Fibroblast of skin of left biceps (primary cell): ENCODE measurements around the gene GPR179.
"Not testable (repeated sequence)": the region's sequence is repeated elsewhere in the genome, so short reads cannot be mapped to it uniquely, and the experiment has no call there.

Source experiments
- DNase-seq, 2 experiments: peaks; one replicate each; pipeline ENCODE4 v3.0.0-alpha.2; 2013; ENCODE audit warnings: low read depth in 2 of 2

GPR179 gene

DNA sequence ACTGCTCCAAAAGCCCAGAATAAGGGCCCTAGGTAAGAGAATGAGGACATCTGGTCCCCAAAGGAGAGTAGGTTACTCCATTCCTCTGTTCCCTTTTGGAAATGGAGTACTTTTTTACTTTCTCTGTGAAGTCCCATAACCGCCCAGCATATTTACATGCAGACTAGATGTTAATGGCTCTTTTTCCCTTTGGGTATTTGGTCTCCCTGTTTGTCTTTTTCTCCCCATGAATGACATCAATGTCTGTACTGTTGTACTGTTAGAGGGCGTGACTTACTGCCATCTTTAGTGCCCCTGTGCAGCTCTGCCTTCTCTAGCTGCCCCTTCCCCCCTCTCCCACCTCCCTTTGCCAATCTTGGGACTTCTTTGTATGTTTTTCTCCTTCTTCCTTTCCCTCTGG is 19.0 kb downstream of the GPR179 start:
- no peak for DNase-seq

DNA sequence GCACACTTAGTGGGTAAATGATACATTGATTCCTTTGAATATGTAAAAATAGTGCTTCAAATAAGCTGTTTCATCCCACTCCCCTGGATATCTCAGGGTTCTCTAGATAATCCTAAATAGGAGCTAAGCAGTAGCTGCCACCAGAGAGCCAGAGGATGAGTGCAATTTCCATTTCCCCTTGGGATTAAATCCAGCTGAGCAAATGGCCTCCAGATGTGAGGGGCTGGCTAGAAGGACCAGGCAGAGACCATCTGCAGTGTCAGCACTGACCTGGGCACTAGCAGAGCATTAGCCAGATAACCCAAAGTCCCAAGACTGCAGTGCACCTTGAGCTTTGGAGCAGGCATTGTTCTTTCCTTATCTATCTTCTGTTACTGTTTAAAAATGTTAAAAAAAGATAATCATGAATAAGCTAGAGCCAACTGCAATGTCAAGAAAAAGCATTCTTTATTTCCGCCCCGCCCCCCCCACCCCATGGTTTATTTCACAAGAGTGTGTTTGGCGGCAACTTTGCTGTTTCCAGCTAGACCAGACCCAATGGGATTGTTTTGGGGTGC is 19.5 kb downstream of the GPR179 start:
- no peak for DNase-seq

GRCh38 chr17:38322897-38323296 is 20.9 kb downstream of the GPR179 start:
- DNase-seq, result no peak

GRCh38 chr17:38322156-38322779 is 21.5 kb downstream of the GPR179 start:
- no peak for DNase-seq

GRCh38 chr17:38320482-38320881 is 23.3 kb downstream of the GPR179 start:
- DNase-seq, result no peak

DNA sequence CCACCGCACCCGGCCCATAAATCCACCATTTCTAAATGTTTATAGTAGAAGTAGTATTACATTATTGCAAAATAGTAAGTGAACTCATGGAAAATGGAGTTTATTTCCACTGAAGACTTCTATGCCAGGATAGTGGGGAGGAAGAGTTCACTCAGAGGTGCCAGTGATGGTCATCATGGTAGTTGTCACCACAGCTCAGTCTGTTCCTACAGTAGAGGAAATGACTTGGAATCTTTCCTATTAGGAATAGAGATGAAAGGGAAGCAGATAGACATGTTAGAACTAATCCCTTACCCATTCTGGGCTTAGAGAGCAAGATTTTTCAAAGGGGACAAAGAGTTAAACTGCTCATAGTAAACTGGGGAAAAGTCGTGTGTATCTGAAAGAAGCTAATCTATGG is 26.7 kb downstream of the GPR179 start:
- DNase-seq, result no peak

DNA sequence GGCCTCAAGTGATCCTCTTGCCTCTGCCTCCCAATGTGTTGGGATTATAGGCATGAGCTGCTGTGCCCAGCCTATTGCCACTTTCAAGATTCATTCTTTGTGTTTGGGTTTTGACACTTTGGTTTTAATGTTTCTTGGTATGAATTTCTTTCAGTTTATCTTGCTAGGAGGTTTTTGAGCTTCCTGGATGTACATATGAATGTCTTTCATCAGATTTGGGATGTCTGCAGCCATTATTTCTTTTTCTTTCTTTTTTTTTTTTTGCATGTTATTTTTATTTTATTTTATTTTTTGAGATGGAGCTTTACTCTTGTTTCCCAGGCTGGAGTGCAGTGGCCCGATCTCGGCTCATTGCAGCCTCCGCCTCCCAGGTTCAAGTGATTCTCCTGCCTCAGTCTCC is 28.3 kb downstream of the GPR179 start:
- DNase-seq, result no peak

DNA sequence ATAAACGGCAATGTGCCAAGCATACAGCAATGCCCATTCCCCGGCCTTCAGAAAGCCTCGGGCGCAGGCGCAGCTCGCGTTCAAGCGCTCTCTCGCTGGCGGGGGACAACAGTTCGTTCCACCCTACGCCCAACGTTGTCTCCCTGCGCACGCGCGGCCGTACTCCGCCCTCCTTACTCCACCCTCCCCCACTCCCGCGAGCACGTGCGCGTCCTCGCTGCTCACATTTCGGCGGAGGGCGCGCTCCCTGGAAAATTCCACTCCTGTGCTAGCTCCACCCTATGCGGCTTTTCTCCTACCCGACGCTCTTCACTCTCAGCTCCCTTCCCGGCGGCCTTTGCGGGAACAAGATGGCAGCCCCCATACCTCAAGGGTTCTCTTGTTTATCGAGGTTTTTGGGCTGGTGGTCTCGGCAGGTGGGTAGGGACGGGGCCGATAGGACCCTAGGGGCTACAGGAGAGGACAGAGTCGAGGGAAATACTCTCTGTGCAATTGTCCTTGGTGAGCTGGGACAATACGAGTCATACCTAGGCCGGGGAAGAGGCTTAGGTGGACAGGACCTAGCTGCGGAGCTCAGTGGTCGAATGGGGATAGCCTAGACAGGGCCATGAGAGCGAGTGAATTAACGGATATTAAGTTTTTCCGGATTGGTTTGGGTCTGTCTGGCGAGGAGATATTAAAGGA is 46.8 kb downstream of the GPR179 start, which contains the start of gene MRPL45:
Gene MRPL45, plus strand, starts transcription at position 335 of the 684 bp plus-strand sequence. Its CDS starts 16 bp downstream, at position 351.
- DNase-seq, result peak; percentile 88 to 89

DNA sequence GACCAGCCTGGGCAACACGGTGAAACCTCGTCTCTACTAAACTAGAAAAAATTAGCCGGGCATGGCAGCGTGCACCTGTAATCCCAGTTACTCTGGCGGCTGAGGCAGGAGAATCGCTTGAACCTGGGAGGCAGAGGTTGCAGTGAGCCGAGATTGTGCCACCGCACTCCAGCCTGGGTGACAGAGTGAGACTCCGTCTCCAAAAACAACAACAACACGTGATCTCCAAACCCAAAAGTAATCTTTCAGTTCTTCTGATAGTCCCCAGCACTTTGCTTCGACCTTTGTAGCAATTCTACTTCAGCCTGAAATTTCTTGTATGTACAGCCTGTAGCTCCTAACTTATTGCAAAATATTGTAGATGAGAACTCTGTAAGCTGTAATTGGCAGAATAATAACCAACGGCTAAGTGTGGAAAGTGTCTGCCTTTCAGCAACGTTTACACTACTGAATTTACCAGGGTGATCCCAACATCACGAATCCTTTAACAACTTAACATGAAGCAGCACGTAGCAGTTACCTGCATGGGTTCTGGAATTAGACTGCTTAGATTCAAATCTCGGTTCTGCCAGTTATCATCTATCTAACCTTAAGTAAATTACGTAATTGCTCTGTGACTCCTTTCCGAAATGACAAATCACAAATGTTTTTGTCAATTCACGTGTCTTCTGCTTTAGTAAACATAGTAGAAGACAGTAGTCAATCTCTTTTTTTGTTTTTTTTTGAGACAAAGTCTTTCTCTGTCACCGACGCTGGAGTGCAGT is 48.0 kb downstream of the GPR179 start:
- not testable (repeated sequence) for DNase-seq

- DNase-seq, result not testable (repeated sequence)
These were observed 54.0 kb downstream of the GPR179 start for GRCh38 chr17:38289760-38290159.

DNA sequence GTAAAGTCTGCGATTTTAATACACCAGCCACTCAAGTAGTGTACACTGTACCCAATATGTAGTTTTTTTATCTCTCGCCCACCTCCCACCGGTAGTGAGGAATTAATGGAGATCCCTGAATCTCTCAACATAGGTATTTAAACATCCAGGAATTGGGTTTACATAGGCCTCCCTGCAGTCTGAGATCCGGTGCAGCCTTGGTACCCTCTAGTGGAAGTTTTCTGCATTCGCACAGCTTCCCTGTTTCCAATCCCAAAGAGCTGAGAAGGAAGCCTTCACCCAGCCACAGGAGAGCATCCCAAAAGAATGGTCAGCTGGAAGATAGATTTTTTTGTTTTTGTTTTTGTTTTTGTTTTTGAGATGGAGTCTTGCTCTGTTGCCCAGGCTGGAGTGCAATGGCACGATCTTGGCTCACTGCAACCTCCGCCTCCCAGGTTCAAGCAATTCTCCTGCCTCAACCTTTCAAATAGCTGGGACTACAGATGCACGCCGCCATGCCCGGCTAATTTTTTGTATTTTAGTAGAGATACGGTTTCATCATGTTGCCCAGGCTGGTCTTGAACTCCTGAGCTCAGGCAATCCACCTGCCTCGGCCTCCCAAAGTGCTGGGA is 55.4 kb downstream of the GPR179 start:
- not testable (repeated sequence) for DNase-seq

DNA sequence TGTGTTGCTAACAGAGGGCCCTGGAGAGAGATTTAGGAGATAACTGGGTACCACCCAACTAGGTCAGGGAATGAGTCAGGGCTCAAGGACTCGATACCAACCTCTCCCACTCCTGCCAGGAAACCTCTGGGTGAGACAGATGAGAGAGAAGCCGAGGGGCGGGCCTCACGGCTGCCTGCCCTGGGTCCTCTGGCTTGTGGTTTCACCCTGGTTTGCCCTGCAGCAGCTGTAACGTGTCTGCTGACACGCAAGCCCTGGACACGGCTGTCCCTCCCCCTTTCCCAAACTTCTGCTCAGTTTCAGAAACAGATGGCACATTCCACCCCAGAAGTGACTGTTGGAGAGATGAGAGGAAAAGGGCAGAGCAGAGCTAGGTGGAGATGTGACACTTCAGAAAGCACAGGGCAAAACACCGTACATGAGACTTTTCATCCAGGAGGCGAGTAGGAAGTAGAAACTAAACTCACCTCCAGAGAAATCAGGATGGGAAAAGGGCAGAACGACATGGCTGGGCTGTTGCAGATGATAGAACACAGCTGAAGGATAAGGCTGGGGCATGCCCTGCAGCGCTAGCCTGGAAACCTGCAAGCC is 57.2 kb downstream of the GPR179 start:
- peak; percentile 15 to 20 for DNase-seq

- not testable (repeated sequence) for DNase-seq
These were observed 57.8 kb downstream of the GPR179 start for GRCh38 chr17:38285994-38286393.
